ENCODE data around the gene FN1.

FN1 gene

DNA sequence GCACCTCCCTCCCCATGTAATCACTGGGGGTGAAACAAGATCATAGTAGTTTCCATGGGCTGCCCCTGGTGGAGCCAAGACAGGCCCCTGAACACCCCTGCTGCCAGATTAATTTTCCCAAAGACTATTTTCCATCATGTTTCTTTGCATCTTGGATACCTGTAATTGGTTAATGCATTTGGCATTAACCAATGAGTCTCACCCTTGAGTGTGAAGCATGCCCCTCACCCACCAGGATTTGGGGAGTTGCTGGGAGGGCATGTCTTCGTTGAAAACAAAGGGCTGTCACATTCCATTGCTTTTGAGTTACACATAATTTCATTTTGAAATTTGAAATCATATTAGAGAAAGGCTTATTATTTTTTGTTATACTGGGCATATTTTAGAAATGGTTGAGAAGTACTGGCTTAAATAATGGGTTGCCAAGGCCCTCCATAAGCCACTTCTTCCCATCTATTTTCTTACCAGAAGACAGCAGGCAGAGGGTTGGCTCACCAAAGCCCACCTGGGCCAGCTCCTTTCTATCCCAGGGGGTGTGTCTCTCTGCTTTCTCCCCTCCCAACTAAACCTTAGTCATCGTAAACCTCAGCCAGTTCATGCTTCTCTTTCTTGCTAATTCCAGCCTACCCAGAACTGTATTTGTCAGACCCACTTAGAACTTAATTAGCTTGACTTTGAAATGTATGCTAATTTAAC lies 72.3 kb downstream of the FN1 start:
- H3K27ac ChIP-seq (ENCODE audit: poor library complexity, severe bottlenecking): no peak overlapping the region
- no peak for DNase-seq (ENCODE audit: low spot score)
- H3K27me3 ChIP-seq (ENCODE audit: insufficient read depth, poor library complexity, severe bottlenecking): no peaks in the 10 kb centered on the region
- TF ChIP-seq, protein P1, sequence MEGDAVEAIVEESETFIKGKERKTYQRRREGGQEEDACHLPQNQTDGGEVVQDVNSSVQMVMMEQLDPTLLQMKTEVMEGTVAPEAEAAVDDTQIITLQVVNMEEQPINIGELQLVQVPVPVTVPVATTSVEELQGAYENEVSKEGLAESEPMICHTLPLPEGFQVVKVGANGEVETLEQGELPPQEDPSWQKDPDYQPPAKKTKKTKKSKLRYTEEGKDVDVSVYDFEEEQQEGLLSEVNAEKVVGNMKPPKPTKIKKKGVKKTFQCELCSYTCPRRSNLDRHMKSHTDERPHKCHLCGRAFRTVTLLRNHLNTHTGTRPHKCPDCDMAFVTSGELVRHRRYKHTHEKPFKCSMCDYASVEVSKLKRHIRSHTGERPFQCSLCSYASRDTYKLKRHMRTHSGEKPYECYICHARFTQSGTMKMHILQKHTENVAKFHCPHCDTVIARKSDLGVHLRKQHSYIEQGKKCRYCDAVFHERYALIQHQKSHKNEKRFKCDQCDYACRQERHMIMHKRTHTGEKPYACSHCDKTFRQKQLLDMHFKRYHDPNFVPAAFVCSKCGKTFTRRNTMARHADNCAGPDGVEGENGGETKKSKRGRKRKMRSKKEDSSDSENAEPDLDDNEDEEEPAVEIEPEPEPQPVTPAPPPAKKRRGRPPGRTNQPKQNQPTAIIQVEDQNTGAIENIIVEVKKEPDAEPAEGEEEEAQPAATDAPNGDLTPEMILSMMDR (IDR thresholded peaks at IDR 0.05; ENCODE audit: poor library complexity, severe bottlenecking): no peak
- no peak for ATAC-seq (ENCODE audit: low read depth)
- peaks cover 89% of the 10 kb centered on the region for H3K36me3 ChIP-seq (ENCODE audit: low read depth)
- H3K4me3 ChIP-seq (ENCODE audit: severe bottlenecking): no peak overlapping the region
- no peaks in the 10 kb centered on the region for H3K4me1 ChIP-seq (ENCODE audit: insufficient read depth, poor library complexity, severe bottlenecking)
- H3K9me3 ChIP-seq (ENCODE audit: severe bottlenecking): no peaks in the 10 kb centered on the region

DNA sequence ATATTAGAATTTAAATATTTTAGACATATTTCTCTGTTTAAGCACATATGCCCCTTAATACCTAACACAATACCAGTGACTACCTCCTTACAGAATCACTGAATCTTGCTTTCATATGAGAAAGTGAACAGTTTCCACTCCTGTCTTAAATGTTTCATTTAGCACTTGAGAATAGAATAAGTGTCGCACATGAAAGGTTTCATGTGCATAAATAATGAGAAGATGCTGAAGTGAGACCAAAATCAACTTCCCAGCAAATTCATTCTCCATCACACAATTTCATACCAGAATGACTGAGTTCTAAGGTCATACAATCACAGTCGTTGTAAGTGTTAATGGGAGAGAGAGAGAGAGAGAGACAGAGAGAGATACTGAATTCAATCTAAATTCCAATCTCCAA lies 72.8 kb downstream of the FN1 start:
- Histone ChIP-seq H3K27ac (ENCODE audit: poor library complexity, severe bottlenecking) (no peak overlapping the region), H3K36me3 (ENCODE audit: low read depth) (peaks cover 83% of the 10 kb centered on the region), H3K9me3 (ENCODE audit: severe bottlenecking) (no peaks in the 10 kb centered on the region), H3K4me3 (ENCODE audit: severe bottlenecking) (no peak overlapping the region), H3K27me3 (ENCODE audit: insufficient read depth, poor library complexity, severe bottlenecking) (no peaks in the 10 kb centered on the region), H3K4me1 (ENCODE audit: insufficient read depth, poor library complexity, severe bottlenecking) (no peaks in the 10 kb centered on the region)
- DNase-seq (ENCODE audit: low spot score) (no peak), ATAC-seq (ENCODE audit: low read depth) (no peak)
- TF ChIP-seq, protein P1 (IDR thresholded peaks at IDR 0.05; ENCODE audit: poor library complexity, severe bottlenecking): no peak

DNA sequence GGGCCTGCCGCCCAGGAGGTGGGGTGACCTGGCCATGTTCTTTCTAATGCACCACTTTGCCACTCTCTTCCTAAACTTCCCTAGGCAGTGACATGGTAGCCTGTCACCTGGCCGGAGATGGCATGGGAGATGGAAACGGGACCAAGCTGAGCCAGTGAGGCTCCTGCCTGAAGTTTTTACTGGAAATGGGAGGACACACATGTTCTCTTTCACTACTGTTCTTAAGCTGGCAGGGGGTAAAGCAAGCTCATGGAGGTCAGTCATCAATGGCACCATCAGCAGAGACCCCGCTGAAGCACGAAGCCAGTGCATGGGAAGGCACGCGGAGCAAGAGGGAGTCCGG lies 73.3 kb downstream of the FN1 start:
- Histone ChIP-seq H3K9me3 (ENCODE audit: severe bottlenecking) (no peaks in the 10 kb centered on the region), H3K4me3 (ENCODE audit: severe bottlenecking) (no peak overlapping the region), H3K27me3 (ENCODE audit: insufficient read depth, poor library complexity, severe bottlenecking) (no peaks in the 10 kb centered on the region), H3K4me1 (ENCODE audit: insufficient read depth, poor library complexity, severe bottlenecking) (no peaks in the 10 kb centered on the region), H3K27ac (ENCODE audit: poor library complexity, severe bottlenecking) (no peak overlapping the region), H3K36me3 (ENCODE audit: low read depth) (peaks cover 78% of the 10 kb centered on the region)
- DNase-seq (ENCODE audit: low spot score) (no peak), ATAC-seq (ENCODE audit: low read depth) (no peak)
- TF ChIP-seq, protein P1 (IDR thresholded peaks at IDR 0.05; ENCODE audit: poor library complexity, severe bottlenecking): no peak

DNA sequence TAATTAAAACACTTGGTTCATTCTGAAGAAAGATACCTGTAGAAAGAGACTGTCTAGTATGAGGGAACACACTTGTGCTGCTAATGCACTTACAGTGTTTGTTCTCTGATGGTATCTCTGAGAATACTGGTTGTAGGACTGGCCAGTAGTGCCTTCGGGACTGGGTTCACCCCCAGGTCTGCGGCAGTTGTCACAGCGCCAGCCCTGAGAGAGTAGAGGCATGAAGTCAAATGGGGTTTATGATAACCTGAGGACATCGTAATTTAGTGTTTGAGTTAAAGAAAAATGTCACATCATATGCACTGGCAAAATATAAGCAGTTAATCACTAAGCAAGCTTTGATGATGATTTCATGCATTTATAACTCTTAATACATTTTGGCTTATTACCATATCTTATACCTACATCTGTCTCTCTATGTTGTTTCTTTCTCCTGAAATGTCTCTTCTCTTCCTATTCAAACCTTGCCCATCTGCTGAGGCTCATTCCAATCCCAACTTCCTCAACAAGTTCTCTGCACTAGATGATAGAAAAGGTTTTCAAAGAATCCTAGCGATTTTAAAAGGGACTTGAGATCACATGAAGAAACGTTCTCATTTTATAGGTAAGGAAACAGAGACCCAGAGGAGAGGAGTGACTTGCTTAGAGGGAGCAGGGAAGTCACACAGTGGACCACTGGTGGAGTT lies 73.8 kb downstream of the FN1 start:
- Histone ChIP-seq H3K9me3 (ENCODE audit: severe bottlenecking) (no peaks in the 10 kb centered on the region), H3K4me3 (ENCODE audit: severe bottlenecking) (no peak overlapping the region), H3K4me1 (ENCODE audit: insufficient read depth, poor library complexity, severe bottlenecking) (no peaks in the 10 kb centered on the region), H3K27me3 (ENCODE audit: insufficient read depth, poor library complexity, severe bottlenecking) (no peaks in the 10 kb centered on the region), H3K27ac (ENCODE audit: poor library complexity, severe bottlenecking) (no peak overlapping the region), H3K36me3 (ENCODE audit: low read depth) (peaks cover 73% of the 10 kb centered on the region)
- DNase-seq (ENCODE audit: low spot score) (no peak), ATAC-seq (ENCODE audit: low read depth) (no peak)
- TF ChIP-seq, protein P1 (IDR thresholded peaks at IDR 0.05; ENCODE audit: poor library complexity, severe bottlenecking): no peak
